Activated CD8-positive, alpha-beta memory T cell treated with anti-CD3 and anti-CD28 coated beads for 4 hours (primary cell): ENCODE measurements around the gene NRARP.
"Not testable (repeated sequence)": the region's sequence is repeated elsewhere in the genome, so short reads cannot be mapped to it uniquely, and the experiment has no call there.

Experiments
- DNase-seq, 2 donors: peaks; one replicate each; pipeline ENCODE4 v3.0.0-alpha.2; 2020; ENCODE audit warnings: low read depth in 2 of 2

The NRARP gene

DNA sequence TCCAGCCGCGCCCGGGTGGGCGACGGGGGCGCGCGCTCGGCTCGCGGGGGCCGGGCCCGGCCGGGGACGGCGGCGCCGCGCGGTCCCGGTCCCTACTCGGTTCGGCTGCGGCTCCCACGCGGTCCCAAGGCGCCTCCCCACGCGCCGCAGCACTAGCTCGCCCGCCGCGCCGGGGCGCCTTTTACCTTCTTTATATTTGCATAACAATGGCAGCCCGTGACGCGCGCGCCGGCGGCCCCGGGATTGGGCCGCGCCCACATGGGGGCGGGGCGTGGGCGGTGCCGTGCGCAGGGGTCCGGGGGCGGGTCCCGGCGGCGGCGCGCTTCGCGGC is at the start of gene NRARP:
TSS of gene NRARP (minus strand) at position 154 of the 331 bp plus-strand sequence. CDS start 343 bp downstream, outside the sequence.
- peak; percentile 83 to 84 for DNase-seq

GRCh38 chr9:137350696-137351584 is 48.9 kb upstream of the NRARP start:
- no peak for DNase-seq

DNA sequence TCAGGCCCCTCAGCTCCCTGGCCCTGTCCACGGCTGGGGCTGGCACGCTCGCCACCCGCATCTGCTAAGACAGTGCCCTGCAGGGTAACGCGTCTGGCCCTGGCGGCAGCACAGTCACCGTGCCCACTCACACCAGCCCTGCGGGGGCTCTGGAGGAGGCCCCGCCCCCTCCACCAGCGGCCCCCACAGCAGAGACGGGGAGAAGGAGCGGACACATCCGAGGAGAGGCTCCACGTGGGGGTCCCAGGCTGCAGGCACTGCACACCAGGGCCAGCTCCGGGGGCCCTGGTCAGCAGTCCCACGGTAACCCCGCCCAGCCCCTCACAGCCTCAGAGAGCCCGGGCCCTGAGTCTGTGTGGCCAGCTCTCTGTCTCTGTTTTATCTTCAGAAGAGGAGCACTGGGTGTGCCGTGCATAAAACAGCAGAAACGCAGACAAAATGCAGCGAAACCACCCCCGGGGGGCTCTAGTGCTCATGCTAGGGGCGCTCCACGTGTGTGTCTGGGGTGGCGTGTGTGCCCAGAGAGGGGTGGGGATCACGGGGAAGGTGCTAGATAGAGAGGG is 47.5 kb upstream of the NRARP start:
- DNase-seq = no peak

DNA sequence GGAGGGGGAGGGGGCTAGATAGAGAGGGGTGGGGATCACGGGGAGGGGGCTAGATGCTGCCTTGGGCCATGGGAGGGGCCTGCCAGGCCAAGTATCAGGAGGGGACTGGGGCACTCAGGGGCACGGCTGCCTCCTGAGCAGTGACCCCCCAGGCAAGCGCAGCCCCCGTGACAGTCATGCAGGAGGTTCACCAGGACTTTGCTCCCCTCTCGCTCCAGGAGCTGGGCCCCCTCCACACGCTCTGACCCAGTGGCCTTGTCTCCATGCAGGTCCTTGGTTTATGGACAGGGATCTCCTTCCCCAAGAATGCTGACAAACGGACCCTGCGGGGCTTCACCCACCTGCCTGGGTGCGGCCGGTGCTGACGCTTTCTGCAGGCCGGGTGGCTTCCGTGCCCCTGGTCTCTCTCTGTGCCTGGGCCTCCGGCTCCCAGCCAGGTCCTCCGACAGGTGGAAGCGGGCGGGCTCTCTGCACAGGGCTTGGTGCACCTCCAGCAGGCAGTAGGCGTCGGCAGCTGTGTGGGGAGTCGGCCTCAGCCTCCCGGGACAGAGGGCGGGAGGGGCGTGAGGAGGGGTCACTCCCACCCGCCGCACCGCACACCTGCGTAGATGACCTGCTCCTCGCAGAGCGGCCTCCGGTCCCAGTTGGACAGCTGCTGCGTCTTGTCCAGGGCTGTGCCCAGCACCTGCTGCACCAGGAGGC is 46.8 kb upstream of the NRARP start:
- no peak for DNase-seq

GRCh38 chr9:137347928-137348327 is 45.9 kb upstream of the NRARP start:
- no peak for DNase-seq

DNA sequence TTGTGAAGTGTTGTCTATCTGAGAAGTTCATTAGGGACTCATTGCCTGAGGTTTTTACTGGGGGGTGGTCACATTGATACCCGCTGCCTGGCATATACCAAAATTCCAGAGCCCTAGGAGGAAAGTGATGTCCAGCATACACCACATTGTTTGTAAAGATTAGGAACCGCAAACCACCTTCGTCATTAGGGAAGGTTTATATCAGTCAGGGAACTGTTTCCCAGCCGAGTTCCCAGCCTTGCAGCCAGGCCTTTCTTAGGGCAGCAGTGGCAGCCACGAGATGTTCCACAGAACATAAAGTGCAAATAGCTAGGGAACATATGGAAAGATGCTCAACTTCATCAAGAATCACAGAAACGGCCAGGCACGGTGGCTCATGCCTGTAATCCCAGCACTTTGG is 40.4 kb upstream of the NRARP start:
- DNase-seq = no peak

GRCh38 chr9:137341227-137341626 is 39.2 kb upstream of the NRARP start:
- DNase-seq = no peak

DNA sequence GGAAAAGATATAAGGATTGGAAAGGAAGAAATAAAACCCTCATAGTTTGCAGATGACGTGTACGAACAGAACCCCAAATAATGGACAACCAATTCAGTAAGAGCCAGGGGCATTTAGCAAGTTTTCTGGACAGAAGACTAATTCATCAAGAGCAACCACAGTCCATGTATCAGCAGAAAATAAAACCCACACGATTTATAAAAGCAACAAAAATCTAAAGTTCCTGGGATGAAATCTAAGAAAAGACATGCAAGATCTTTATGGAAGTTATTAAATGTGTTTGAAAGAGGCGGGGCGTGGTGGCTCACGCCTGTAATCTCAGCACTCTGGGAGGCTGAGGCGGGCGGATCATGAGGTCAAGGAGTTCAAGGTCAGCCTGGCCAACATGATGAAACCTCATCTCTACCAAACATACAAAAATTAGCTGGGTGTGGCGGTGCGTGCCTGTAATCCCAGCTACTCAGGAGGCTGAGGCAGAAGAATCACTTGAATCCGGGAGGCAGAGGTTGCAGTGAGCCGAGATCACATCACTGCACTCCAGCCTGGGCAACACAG is 37.9 kb upstream of the NRARP start:
- not testable (repeated sequence) for DNase-seq

DNA sequence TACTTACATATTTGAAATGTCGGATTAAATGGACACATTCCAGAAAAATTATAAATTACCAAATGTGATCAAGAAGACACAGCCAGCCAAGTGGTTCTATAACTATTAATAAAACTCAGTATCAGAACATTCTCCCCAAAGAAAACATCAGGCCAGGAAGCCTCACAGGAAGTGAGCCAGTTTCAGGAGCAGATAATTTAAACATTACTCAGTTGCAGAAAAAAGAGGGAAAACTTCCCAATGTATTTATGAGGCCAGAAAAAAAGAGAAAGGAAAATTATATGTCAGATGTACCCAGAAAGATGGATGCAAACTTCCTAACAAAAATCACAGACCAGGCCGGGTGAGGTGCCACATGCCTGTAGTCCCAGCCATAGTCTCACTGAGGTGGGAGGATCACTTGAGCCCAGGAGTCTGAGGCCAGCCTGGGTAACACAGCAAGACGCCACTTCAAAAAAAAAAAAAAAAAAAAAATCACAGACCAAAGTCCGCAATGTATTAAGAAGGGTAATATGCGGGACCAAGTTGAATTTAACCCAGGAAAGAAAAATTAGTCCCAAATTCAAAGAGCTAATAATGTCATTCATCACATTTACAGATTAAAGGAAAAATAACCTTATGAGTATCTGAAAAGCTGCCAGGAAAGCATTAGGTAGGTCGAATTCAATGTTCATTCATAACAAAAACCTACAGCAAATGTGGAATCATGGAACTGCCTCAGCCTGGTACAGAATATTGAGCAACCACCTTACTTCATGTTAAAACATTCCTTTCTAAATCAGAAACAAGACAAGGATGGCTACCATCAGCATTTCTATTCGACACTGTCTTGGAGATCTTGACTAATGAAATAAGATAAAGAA is 37.2 kb upstream of the NRARP start:
- no peak for DNase-seq

DNA sequence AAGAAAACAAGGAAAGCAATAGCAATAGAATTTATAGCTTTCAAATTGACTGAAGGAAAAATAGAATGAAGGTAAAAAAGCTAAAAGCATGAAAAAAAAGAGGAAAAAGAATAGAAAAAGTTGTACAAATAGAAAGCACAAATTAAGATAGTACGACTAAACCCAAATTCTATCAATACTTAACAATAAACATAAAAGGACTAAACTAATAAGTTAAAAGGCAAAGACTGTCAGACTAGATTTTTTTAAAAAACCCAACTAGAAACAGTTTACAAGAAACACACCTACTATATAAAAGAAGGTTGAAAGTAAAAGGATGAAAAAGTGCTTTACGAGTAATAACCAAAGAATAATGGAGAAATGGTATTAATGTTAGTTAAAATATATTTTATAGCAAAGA is 34.7 kb upstream of the NRARP start:
- no peak for DNase-seq

DNA sequence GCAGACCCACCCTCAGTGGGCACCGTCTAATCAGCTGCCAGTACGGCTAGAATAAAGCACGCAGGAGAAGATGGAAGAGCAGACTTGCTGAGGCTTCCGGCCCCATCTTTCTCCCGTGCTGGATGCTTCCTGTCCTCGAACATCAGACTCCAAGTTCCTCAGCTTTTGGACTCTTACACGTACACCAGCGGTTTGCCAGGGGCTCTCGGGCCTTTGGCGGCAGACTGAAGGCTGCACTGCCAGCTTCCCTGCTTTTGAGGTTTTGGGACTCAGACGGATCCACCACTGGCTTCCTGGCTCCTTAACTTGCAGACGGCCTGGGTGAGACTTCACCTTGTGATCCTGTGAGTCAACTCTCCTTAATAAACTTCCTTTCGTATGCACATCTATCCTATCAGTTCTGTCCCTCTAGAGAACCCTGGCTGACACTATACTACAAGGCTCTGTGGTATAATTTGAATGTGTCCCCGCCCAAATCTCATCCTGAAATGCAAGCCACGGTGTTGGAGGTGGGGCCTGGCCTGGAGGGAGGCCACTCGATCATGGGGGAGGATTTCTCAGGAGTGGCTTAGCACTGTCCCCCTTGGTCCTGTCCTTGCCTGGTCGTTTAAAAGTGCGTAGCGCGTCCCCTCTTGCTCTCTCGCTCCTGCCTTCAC is 31.1 kb upstream of the NRARP start:
- no peak for DNase-seq

DNA sequence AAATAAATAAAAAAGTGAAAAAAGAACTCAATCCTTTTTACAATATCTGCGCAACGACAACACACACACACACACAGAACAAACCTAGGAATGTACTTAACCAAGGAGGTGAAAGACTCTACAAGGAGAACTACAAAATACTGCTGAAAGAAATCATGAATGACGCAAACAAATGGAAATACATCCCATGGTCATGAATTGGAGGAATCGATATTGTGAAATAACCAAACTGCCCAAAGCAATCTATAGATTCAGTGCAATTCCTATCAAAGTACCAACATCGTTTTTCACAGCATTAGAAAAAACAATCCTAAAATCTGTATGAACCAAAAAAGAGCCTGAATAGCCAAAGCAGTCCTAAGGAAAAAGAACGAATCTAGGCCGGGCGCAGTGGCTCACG is 29.9 kb upstream of the NRARP start:
- DNase-seq = no peak

DNA sequence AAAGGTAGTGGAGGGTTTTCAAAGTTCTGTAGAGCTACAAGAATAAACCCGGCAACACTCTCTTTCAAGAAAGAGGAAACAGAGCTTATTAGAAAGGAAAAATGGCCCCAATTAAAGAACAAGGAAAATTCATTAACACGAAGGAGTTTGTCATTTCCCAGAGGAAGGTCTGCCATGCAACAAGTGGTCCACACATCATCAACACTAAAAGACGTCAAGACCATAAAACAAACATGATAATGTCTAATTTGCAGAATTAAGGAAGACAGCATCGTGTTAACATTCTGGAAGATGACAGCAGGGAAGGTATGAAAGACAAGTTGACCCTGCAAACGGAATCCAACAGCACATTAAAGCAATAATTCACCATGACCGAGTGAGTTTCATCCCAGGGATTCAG is 28.6 kb upstream of the NRARP start:
- no peak for DNase-seq

GRCh38 chr9:137329590-137329989 is 27.5 kb upstream of the NRARP start:
- not testable (repeated sequence) for DNase-seq

GRCh38 chr9:137327641-137328550 is 25.8 kb upstream of the NRARP start:
- not testable (repeated sequence) for DNase-seq

GRCh38 chr9:137326445-137327065 is 24.5 kb upstream of the NRARP start:
- DNase-seq = no peak

GRCh38 chr9:137325799-137326198 is 23.7 kb upstream of the NRARP start:
- DNase-seq = no peak

DNA sequence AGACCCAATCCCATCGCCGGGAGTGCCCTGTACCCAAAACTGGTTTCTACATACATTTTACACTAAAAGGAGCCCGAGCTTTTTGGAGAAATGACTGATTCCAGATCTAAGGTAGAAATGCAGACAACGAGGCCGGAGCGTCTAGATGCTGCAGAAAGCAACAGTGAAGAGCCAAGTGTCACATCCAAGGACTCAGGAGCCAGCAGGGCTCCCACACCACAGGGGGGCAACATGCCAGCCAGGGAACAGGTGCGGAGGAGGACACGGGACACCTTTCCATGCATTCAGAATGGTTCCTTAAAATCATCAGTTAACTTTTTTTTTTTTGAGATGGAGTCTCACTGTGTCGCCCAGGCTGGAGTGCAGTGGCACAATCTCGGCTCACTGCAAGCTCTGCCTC is 23.1 kb upstream of the NRARP start:
- no peak for DNase-seq

- no peak for DNase-seq
These were observed 21.7 kb upstream of the NRARP start for GRCh38 chr9:137323531-137324331.
